ENCODE results near the gene CLDN18.

GRCh38 chr3:138082992-138083386, 73.0 kb downstream of the CLDN18 start:
- no peak for TF ChIP-seq SUZ12 (IDR thresholded peaks at IDR 0.05; ENCODE audit: extremely low read depth, insufficient read depth, insufficient read length)
- no peak for TF ChIP-seq ZNF274 (IDR thresholded peaks at IDR 0.05; ENCODE audit: low read depth, low read length)

Measured in NT2/D1 (cell line).